ENCODE data around the gene IQSEC1. TPM values are rescaled to one million over a fixed set of nuclear protein-coding genes. Genes with fewer than 3 reads are reported as not detected.

The IQSEC1 gene
- total RNA-seq, 3 donors from 2014 or later = 17.1 to 24.8 (median 19.4) TPM

DNA sequence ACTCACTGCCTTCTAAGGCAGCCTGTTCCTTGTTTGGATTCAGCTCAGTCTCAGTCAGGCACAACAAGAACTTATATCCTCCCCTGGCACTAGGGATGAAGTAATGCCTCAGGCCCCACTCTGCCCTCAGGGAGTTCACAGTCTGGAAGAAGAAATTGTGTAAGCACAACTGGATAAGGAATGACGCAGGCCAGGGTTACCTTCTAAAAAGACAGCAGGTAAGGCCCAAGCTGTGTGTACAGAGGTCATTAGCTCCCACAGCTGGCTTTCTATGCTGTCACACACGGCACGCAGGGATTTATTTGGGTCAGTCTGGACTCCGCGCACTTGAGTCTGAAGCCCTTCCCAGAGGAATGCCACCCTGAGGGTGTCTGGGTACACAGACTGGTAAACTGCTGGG, 82.9 kb downstream of the IQSEC1 start:
- H3K36me3 Mint-ChIP-seq (ENCODE audit: insufficient read depth) = peaks cover 7% of the 10 kb centered on the region
- peaks cover 53% of the 10 kb centered on the region for H3K4me1 Mint-ChIP-seq (ENCODE audit: low read depth)
- H3K9me3 Mint-ChIP-seq = no peaks in the 10 kb centered on the region
- DNase-seq (no peak), ATAC-seq (no peak)
- no peaks in the 10 kb centered on the region for H3K27me3 Mint-ChIP-seq (ENCODE audit: low read depth)
- no peak overlapping the region for H3K4me3 Mint-ChIP-seq

DNA sequence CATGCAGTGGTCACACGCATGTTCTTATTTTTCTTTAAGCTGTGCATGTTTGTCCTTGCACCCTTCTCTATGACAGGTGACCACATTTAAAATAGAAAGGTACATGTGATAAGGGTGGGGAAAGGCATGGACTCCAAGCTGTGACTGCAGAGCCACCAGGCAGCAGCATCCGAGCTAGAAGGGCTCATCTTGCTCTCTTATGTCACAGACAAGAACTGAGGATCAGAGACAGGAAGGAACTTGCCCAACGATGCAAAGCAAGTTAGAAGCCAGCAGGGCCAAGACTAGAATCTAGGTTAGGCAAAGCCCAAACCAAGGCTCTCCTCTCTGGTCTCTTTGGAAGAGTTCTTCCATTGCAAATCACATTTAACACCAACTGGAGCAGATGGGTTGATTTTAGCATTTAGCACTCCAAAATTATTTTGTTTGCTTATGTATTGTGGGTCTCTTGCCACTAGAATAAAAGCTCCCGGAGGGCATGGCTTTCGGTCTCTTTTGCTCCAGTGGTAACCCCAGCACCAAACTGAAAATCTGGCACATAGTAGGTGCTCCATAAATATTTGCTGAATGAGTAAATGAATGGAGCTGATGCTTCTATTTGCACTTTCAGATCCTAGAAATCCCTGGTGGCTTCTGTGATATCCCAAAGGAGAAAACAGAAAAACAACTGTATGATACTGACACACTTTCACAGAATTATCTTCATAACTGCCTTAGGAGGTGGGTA, 84.3 kb downstream of the IQSEC1 start:
- Mint-ChIP-seq H3K27me3 (ENCODE audit: low read depth) (no peaks in the 10 kb centered on the region), H3K4me1 (ENCODE audit: low read depth) (peaks cover 55% of the 10 kb centered on the region), H3K36me3 (ENCODE audit: insufficient read depth) (peaks cover 5% of the 10 kb centered on the region), H3K9me3 (no peaks in the 10 kb centered on the region), H3K4me3 (no peak overlapping the region)
- no peak for DNase-seq
- ATAC-seq = no peak

DNA sequence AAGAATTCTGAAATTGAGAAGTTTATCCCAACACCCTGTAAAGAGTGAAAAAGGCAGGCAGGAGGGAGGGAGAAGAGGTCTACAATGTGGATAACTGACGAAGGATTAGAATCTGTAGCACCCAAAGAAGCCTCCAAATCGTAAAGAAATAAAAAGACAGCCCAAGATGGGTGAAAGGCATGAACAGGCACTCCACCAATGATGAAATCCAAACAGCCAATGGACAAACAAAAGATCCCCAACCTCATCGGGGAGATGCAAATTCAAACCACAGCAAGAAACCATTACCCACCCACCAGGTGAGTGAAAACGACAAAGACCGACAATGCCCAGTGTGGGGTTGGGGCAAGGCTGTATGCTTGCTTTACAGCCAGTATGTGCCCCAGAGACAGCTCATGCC, 85.6 kb downstream of the IQSEC1 start:
- Mint-ChIP-seq H3K9me3 (no peaks in the 10 kb centered on the region), H3K27me3 (ENCODE audit: low read depth) (no peaks in the 10 kb centered on the region), H3K36me3 (ENCODE audit: insufficient read depth) (peaks cover 5% of the 10 kb centered on the region), H3K4me1 (ENCODE audit: low read depth) (peaks cover 62% of the 10 kb centered on the region), H3K4me3 (no peak overlapping the region)
- DNase-seq = no peak
- no peak for ATAC-seq

DNA sequence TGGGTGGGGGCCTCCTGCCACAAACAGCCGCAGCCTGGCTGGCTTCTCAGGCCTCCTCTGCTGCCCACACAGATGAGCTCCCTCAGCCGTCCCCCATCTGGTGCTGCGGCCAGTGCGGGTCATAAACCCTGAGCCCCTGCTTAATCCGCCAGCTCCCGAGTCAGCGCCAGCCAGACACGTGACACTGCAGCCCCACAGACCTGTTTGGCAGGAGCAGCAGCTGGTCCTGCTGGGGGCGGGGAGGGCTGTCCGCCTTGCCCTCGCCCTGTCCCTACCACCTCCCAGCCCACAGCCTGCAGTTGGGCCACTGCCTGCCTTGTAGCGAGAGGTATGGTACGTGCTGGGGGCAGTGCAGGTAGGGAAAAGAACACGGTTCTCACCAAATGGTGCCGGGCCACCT, 86.2 kb downstream of the IQSEC1 start:
- Mint-ChIP-seq H3K36me3 (ENCODE audit: insufficient read depth) (peaks cover 5% of the 10 kb centered on the region), H3K4me1 (ENCODE audit: low read depth) (peaks cover 63% of the 10 kb centered on the region), H3K4me3 (no peak overlapping the region), H3K27me3 (ENCODE audit: low read depth) (no peaks in the 10 kb centered on the region), H3K9me3 (no peaks in the 10 kb centered on the region)
- no peak for DNase-seq
- ATAC-seq = no peak

DNA sequence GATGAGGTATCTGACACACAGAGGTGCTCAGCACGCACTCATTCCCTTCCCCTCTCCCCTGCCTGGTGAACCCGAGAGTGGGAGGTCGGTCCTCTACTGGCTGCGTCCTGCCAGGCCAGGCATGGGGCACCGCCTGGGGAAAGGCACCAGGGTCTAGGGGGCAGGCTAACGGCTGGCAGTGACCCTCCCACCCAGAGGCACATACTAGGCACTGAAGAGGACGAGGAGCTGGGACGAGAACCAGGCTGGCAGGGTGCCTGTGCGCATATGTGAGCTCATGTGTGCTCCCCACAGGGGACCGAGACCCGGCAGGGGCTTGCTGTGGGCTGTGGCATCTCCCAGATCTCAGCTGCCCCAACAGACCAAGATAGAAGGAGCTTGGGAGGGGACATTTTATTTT, 86.7 kb downstream of the IQSEC1 start:
- Mint-ChIP-seq H3K27me3 (ENCODE audit: low read depth) (no peaks in the 10 kb centered on the region), H3K9me3 (no peaks in the 10 kb centered on the region), H3K4me1 (ENCODE audit: low read depth) (peaks cover 68% of the 10 kb centered on the region), H3K4me3 (no peak overlapping the region), H3K36me3 (ENCODE audit: insufficient read depth) (peaks cover 5% of the 10 kb centered on the region)
- DNase-seq (no peak), ATAC-seq (no peak)

DNA sequence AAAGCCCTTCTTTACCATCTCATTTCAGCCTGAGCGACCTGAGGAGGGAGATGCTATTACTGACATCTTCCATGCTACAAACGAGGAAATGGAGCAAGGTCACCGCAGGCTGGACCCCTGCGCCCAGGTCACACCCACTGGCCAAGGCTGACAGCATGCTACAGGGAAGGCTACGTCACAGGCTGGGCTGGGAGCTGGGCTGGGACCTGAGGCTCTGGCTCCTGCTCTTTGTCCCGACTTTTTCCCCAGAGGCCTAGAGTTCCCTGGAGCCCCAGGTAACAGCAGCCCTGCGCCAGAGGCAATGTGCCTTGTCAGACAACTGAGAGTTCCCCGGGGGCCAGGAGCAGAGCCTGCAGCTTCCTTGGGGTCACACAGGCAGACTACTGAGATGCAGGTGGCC, 87.2 kb downstream of the IQSEC1 start:
- DNase-seq = no peak
- Mint-ChIP-seq H3K4me1 (ENCODE audit: low read depth) (peaks cover 69% of the 10 kb centered on the region), H3K9me3 (no peaks in the 10 kb centered on the region), H3K4me3 (no peak overlapping the region), H3K27me3 (ENCODE audit: low read depth) (no peaks in the 10 kb centered on the region), H3K36me3 (ENCODE audit: insufficient read depth) (peaks cover 5% of the 10 kb centered on the region)
- no peak for ATAC-seq

DNA sequence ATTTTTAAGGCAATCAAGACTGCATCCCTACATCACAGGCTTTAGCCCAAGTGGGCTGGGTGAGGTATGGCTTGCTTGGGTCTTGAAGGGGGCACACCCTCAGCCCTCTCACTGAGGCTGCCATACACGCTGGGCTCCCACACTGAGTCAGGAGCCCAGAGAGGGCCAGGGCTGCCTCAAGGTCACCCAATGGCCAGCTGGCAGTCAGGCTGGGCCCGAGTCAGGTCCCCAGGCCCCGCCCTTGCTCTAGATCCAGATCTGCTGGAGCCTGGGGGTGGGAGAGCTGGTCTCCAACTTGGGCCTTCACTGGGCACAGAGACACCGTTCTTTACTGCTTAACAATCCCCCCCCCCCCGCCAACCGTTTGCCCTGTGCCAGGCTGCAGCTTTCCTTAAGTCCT, 88.1 kb downstream of the IQSEC1 start:
- DNase-seq (no peak), ATAC-seq (no peak)
- Mint-ChIP-seq H3K36me3 (ENCODE audit: insufficient read depth) (peaks cover 5% of the 10 kb centered on the region), H3K27me3 (ENCODE audit: low read depth) (no peaks in the 10 kb centered on the region), H3K9me3 (no peaks in the 10 kb centered on the region), H3K4me1 (ENCODE audit: low read depth) (peaks cover 64% of the 10 kb centered on the region), H3K4me3 (no peak overlapping the region)

DNA sequence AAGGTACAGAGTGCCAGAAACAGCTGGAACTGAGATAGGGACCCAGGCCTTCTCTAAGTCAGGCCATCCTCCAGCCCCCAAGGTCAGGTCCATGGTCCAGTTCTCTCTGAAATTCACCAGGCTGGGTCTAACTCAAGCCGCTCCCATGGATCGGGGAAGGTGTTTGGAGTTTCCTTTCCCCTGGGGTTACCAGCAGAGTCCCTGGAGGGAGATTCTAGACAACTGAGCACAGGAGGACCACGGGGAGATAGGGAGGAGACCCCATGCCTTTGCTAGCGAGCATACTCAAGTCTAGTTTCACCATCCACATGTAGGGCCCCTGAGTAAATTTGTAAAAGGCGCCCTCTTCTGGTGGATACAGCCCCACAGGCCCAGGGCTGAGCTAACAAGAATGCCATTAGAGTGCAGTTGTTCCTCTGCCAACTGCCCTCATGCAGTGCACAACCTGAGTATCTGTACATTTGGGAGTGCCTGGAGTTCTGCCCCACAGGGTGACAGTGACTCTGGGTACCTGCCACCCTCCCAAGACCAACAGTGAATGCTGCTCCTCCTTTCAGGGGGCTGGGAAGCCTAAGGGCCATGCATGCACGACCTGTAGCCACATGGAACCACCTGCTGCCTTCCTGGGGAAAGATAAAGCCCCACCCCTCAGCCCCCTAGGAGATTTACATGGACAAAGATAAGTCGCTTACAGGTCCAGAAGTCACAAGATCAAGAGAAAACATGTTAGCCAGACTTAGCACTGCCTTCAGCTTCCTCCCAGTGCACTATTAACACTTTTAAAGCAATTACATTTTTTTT, 89.0 kb downstream of the IQSEC1 start:
- DNase-seq (peak; percentile 48), ATAC-seq (peak; percentile 93 to 94)
- H3K9me3 Mint-ChIP-seq = no peaks in the 10 kb centered on the region
- H3K4me3 Mint-ChIP-seq = no peak overlapping the region
- H3K27me3 Mint-ChIP-seq (ENCODE audit: low read depth) = no peaks in the 10 kb centered on the region
- H3K36me3 Mint-ChIP-seq (ENCODE audit: insufficient read depth) = peaks cover 7% of the 10 kb centered on the region
- peaks cover 57% of the 10 kb centered on the region for H3K4me1 Mint-ChIP-seq (ENCODE audit: low read depth)

DNA sequence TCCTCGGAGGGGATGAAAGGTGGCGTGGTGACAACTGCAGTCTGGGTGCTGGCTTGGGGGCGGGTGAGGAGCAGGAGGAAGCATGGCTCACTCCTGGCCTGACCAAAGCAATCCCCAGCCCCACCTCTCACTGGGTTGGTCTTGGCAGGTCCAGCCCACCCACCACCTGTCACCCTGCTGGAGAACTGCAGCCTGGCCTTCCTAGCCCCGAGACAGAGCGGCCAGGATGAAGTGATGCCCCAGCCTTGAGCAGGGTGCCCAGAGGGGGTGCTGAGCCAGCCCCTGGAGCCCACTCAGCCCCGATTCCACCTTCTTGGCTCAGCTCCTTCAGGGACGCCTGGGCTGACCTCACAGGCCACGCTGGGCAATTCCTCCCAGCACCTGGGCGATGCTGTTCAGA, 89.9 kb downstream of the IQSEC1 start:
- no peak for ATAC-seq
- DNase-seq = no peak
- no peak overlapping the region for H3K4me3 Mint-ChIP-seq
- no peaks in the 10 kb centered on the region for H3K27me3 Mint-ChIP-seq (ENCODE audit: low read depth)
- H3K4me1 Mint-ChIP-seq (ENCODE audit: low read depth) = peaks cover 51% of the 10 kb centered on the region
- H3K36me3 Mint-ChIP-seq (ENCODE audit: insufficient read depth) = peaks cover 10% of the 10 kb centered on the region
- no peaks in the 10 kb centered on the region for H3K9me3 Mint-ChIP-seq

DNA sequence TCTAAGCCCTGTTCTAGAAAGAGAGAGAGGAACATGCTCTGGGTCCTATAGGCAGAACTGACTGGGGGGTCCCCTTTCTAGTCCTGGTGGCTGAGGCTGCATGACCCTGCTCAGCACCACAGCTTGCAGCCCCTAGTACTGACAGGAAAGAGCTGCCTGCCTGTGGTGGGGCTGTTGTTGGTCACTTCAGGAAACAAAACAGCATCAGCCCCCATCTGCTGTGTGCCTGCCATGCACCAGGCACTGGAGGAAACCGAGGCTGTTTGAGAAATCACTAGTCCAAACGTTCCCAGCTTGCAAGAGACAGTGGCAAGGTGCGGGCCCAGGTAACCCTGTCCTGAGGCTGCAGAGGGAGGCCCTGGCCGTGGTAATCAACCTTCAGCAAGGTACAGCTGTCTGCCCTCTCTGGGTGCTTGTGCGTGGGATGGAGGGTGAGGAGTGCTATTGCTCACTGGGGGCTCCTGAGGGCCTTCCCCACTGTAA, 90.6 kb downstream of the IQSEC1 start:
- no peak for ATAC-seq
- no peak for DNase-seq
- peaks cover 10% of the 10 kb centered on the region for H3K36me3 Mint-ChIP-seq (ENCODE audit: insufficient read depth)
- no peaks in the 10 kb centered on the region for H3K27me3 Mint-ChIP-seq (ENCODE audit: low read depth)
- no peak overlapping the region for H3K4me3 Mint-ChIP-seq
- H3K9me3 Mint-ChIP-seq = no peaks in the 10 kb centered on the region
- H3K4me1 Mint-ChIP-seq (ENCODE audit: low read depth) = peaks cover 50% of the 10 kb centered on the region

DNA sequence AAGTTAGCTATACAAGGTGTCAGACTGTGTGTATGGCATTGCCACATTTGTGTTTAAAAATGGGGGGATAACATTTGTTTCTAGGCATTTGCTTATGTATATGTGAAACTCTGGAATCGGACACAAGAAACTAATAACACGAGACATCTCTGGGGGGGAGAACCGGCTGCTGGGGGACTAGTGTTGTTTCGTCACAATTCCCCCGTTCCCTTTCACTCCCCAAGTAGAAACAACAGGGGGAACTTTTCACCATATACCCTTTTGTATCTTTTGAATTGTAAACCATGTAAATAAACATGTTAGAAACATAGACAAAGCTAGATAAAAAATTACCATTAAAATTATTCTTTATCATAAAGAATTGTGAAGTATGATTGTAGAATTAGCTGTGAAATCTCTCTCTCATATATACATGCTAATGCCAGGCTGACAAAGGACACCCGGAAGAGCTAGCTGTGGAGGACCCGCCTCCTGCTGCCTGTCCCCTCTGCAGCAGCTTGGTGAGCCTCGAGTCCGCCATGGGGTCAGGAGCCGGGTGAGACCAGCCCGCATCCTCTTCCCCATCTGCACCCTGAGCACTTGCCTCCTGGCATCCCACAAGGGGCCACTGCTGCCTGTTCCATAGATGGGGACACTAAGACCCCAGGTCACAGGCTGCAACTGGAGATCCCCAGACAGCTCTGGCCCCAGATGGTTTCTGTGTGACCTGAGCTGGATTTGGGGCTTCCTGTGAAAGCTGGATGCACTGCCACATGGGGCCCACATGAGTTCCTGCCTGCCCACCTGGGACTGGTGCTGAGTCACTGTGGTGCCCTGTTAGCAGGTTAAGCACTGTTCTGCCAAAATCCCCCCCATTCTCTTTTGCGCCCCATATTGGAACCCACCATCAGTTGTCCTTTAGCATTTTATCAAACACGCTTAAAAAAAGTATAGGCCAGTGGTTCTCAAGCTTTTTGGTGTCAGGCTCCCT, 91.6 kb downstream of the IQSEC1 start:
- ATAC-seq (no peak), DNase-seq (no peak)
- Mint-ChIP-seq H3K4me3 (no peak overlapping the region), H3K27me3 (ENCODE audit: low read depth) (no peaks in the 10 kb centered on the region), H3K9me3 (no peaks in the 10 kb centered on the region), H3K36me3 (ENCODE audit: insufficient read depth) (peaks cover 5% of the 10 kb centered on the region), H3K4me1 (ENCODE audit: low read depth) (peaks cover 46% of the 10 kb centered on the region)

DNA sequence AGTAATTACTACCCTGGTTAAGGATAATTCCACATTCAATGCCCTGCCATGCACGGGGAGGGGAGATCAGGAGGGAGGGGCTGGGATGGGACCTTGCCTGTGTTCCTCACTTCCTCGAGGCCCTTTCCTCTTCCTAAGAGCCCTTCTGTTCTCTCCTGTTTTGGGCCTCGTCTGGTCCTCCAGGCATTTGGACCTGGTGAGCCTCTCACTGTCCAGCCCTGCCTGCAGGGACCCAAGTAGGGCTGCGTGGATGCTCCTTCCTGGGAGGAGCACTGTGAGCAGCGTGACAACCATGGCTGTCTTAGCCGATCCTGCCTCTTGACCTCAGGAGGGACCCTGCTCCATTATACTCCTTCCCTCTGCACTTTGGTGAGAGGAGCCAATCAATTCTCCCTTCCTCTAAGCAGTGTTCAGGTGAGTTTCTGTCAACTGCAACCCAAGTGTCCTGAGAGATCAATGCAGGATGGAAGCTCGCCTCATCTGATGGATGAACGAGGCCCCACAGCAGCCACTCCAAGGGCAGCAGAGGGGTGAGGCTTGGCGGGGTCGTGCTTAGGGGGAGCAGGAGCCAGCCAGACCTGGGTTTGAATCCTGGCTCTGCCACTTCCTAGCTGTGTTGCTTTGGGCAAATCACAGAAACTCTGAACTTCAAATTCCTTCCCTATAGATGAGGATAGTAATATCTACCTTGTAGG, 92.5 kb downstream of the IQSEC1 start:
- peaks cover 45% of the 10 kb centered on the region for H3K4me1 Mint-ChIP-seq (ENCODE audit: low read depth)
- ATAC-seq (no peak), DNase-seq (no peak)
- no peak overlapping the region for H3K4me3 Mint-ChIP-seq
- H3K9me3 Mint-ChIP-seq = no peaks in the 10 kb centered on the region
- peaks cover 5% of the 10 kb centered on the region for H3K36me3 Mint-ChIP-seq (ENCODE audit: insufficient read depth)
- H3K27me3 Mint-ChIP-seq (ENCODE audit: low read depth) = no peaks in the 10 kb centered on the region

DNA sequence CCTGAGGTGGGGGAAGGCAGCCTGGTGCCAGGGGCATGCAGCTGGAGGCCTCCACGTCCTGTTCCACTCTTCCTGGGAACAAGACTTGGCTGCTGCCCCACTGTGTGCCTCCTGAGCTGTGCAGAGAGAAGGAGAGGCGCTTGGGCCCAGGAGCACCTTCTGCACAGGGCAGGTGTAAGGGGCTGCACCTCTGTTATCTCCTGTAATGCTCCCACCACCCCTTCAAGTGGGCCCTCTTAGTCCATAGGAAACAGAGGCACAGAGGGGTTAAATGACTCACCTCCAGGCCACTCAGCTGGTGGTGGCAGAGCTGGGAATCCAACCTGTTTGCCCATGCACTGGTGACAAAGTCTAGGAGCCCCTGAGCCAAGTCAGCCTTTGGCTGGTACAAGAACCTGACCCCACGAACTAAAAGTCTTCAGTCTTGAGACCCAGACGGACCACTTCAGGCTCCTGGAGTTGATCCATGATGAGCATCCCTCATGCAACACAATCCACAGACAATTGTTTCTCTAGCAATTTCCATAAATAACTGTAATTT, 93.2 kb downstream of the IQSEC1 start:
- H3K27me3 Mint-ChIP-seq (ENCODE audit: low read depth) = no peaks in the 10 kb centered on the region
- no peak for ATAC-seq
- no peak overlapping the region for H3K4me3 Mint-ChIP-seq
- no peak for DNase-seq
- no peaks in the 10 kb centered on the region for H3K9me3 Mint-ChIP-seq
- H3K36me3 Mint-ChIP-seq (ENCODE audit: insufficient read depth) = peaks cover 5% of the 10 kb centered on the region
- peaks cover 49% of the 10 kb centered on the region for H3K4me1 Mint-ChIP-seq (ENCODE audit: low read depth)
